ELF-1 (cell line): ENCODE results near the gene CTDNEP1.

Experiments used
- DNase-seq: peaks from one replicate; pipeline ENCODE4 v3.0.0-alpha.2; 2016; ENCODE audit warnings: low read depth, low spot score

CTDNEP1 gene

DNA sequence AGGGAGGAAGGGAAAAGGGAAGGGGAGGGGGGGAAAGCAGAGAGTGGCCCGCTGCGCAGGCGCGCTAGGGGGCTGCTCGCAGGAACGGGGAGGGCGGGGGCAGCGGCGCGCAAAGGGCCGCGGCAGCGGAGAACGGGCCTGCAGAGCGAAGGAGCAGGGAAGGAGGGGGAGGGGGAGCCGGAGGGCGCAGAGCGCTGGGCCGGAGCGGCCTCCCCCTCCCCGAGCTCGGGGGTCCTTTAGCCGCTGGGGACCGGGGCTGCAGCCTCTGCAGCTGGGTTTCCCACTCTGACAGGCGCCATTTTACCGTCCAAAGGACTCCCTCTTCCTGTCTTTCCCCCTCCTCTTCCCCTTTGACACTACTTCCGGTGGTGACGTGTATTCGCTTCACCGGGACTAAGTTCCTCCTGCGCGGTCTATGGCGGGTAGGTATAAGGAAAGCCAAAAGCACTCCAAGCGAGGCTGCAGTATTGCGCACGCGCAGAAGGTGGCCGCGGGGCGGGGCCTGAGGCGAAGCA is at the start of gene CTDNEP1:
Gene CTDNEP1 (minus strand): TSS at position 74 of the 515 bp plus-strand sequence. CDS start 438 bp downstream, outside the sequence.
- no peak for DNase-seq

DNA sequence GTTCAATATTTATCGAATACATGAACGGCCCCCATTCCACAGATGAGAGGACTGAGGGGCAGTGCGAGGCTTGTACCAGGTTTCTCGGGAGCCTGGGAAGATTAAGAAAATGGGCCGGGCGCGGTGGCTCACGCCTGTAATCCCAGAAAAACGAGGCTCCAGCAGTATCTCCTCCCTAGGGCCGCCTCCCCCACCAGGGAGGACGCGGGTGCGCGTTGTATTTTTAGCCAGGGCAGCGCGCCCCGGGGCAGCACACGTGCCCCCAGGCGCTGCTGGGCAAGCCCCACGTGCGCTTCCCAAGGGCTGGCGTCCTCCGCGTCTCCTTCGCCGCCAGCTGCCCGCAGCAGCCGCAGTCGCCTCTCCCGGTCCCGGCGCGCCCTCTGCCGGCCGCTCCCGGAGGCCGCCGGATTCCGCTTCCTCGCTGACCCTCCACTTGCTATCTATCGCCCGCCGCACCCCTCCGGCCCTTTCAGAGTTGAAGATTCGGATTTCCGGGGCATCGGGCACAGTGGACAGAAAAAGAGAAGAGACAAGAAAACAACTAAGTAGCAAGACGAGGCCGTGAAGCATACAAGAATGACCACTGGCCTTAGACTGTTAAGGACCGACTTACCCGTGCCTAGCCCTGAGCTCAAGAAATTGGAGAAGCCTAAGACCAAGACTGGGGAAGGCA is 44.8 kb upstream of the CTDNEP1 start:
- DNase-seq: peak; percentile 97

DNA sequence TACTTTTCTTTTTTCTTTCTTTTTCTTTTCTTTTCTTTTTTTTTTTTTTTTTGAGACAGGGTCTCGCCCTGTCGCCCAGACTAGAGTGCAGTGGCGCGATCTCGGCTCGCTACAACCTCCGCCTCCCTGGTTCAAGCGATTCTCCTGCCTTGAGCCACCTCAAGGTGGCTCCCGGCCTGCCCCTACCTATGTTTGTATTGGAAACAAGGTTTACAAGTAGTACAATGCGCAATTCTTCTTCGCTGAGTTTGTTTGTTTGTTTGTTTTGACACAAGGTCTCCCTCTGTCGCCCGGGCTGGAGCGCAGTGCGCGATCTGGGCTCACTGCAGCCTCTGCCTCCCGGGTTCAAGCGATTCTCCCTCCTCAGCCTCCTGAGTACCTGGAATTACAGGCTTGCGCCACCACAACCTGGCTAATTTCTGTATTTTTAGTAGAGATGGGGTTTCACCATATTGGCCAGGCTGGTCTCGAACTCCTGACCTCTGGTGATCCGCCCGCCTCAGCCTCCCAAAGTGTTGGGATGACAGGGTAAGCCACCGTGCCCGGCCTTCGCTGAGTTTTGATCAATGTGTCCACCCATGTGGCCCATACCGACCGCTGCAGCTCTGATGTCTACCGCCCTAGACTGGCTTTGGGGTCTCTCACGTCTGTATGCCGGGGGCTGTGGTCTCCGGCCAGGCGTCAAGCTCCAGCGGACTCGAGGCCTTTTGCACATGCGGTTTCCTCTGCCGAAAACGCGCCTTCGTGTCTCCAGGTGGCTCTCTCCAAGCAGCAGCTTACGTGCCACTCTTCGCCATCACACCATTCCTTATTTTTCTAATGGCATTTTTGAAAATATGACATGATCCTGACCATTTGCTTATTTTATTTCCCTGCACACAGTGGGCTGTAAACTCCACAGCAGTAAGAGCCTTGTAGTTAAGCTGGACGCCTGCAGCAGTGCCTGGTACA is 44.0 kb upstream of the CTDNEP1 start:
- peak; percentile 58 for DNase-seq

DNA sequence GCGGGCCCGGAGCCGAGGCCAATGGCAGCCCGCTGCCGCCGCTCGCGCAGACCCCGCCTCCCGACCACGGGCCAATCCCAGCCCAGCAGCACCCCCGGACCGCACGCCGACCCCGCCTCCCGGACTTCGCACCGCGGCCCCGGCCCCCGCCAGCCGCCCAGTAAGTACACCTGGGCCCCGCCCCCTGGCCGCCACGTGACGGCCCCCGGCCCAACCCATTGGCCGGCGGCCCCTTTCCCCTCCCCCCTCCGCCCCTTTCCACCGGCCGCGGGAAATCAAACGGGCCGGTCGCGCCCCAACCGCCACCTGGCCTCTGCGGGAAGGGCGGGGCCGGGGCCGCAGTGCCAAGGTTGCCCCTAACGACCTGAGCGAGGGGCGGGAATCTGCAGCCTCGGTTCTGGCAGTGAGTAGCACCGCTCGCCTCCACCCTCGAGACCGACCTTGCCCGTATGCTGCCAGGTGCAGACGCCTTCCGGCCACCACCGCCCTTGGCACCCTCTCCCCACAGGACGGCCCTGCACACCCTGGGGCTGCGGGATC is 43.1 kb upstream of the CTDNEP1 start, which contains the start of gene YBX2:
Gene YBX2 (minus strand): TSS at position 26 of the 540 bp plus-strand sequence. CDS start 139 bp downstream, outside the sequence.
- peak; percentile 85 for DNase-seq

DNA sequence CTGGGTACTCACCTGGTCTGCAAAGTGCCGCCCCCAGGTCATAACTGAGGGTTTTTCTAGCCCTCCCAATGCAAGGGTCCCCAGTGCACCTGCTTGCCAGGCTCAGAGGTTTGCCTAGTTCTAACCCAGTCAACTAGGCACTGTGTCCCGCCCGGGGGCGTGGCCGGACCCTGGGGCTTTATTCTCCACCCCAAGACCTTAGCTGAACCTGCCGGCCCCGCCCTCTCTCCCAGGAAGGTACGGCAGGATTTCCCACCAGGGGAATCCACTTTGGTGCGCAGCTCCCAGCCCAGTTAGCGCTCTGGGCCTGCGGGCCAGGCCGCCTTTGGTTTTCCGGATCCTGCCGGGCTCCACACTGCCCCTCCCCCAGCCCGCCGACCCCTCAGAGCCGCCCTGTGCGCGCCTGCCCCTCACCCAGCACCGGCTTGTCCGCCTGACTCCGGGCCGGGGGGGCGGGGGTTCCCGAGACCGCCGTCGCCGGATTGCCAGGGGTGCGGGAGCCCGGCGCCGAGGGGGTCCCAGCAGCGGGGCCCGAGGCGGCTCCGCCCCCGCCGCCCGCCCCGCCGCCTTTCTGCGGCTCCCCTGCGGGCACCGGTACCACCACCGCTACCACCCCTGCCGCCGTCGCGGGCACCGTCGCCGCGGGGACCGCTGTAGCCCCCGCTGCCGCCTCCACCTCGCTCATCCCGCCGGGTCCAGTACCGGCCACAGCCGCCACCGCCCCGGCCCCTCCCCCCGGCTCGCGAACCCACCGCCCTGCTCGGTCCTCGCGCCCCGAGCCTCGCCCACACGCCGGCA is 42.5 kb upstream of the CTDNEP1 start:
- DNase-seq: peak; percentile 79

DNA sequence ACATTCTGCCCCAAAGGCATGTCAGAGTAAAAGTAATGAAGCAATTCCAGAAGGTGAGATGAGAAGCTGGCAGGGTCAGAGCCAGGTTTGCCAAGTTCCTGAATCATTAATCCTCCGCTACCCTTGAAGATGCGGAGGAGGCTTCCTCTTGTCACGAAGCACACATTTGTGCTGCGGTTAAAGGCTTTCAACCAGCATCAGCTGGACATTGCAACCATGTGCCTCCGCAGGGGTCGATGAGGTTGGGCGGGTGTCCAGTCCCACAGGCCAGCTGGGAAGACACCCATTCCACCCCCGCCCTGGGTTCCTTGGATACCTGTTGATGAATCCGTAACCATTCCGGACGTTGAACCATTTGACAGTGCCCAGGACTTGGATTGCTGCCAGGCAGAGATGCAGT is 41.6 kb upstream of the CTDNEP1 start:
- no peak for DNase-seq

GRCh38 chr17:7292729-7293128 is 41.2 kb upstream of the CTDNEP1 start:
- no peak for DNase-seq

DNA sequence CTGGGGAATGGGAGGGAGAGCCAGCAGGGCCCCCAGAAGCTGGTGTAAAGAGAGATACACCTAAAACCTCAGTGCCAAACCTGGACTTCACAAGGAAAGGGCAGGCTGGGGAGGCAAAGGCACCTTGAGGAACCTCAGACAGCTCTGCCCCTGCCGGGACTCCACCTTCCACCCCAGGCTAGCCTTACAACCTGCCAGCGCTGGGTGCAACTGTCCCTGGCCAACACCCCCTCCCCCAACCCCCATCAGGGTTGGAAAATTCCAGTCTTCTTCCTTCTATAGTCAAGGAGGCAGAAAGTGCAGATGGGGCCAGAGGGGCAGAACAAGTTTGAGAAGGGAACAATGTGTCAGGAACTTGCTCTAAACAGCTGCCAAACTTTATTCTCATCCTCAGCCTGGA is 40.7 kb upstream of the CTDNEP1 start:
- DNase-seq: no peak

DNA sequence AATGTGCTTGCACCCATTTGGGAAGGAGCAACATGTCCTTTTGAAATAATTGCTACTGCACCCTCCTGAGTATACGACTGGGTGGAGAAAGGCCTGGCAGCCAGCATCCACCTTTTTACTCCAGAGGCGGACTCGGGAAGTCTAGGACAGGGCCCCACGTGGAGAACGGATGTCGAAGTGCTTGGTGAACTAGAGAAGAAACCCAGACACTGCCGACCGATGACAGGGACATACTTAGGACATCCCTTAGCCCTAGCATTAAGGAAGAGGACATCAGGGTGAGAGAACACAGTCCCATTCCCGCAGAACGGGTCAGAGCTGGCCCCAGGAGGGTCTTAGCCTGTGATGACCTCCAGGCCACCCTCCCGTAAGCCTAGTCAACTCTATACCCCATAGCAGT is 39.2 kb upstream of the CTDNEP1 start:
- no peak for DNase-seq

- DNase-seq: no peak
Measured at GRCh38 chr17:7290166-7290565, 38.6 kb upstream of the CTDNEP1 start.

- no peak for DNase-seq
Measured at GRCh38 chr17:7289256-7290032, 37.9 kb upstream of the CTDNEP1 start.

- DNase-seq: no peak
Measured at GRCh38 chr17:7285679-7286078, 34.1 kb upstream of the CTDNEP1 start.

- no peak for DNase-seq
Measured at GRCh38 chr17:7284911-7285310, 33.4 kb upstream of the CTDNEP1 start.

GRCh38 chr17:7283471-7284216 is 32.1 kb upstream of the CTDNEP1 start:
- no peak for DNase-seq

DNA sequence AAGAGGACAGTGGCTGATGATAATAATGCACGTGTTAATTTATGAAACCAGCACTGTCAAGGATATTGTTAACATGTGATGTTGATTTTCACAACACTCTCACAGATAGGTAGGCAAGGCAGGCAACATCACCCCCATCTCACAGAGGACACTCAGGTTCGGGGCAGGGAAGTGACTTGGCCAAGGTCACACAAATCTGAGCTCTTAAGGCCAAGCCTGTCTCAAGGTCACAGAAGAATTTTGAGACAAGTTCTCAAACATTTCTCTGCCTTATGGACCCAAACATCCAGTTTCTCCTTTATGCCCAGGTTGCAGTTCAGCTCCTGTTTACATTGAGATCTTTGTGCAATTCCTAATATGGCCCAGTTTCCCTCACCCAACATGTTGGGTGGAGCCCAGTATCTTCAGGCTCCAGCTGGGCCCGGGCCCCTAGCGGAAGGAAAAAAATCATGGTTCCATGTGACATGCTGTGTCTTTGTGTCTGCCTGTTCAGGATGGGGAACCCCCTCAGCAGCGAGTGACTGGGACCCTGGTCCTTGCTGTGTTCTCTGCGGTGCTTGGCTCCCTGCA is 31.3 kb upstream of the CTDNEP1 start:
- no peak for DNase-seq

DNA sequence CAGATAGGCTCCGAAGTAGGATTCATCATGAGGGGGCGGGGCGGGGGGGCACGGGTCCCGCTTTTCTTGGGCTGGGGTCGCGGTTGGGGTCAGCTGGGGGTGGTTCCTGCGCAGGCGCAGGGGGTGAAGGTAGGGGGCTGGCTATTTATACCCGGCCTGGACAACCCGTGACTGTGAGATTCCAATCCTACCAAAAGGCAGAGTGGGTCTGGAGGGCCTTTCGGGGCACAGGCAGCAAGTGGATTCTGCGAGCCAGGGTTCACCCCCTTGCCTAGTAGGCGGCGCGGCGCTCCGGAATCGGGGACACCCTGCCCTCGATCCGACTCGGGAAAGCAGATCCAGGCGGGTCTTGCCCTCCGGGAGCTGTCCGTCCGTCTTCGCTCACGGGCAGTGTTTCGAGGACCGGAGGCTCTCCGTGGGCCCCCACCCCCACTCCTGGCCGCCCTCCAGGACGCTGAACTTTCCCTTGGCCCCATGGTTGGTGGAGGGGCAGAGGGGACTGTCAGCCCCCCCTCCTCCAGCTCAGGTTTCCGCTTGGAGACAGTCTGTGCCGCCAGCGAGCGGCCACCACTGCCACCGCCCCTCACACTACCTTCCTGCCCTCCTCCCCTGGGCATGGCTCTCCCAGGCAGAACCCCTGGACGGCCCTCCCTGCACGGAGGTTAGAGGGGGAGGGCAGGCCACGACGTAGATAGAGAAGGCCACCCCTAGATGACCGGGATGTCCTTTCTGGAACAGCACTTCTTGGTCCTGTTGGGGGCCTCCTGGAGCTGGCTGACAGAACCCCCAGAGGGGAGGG is 30.6 kb upstream of the CTDNEP1 start:
- peak; percentile 30 for DNase-seq

DNA sequence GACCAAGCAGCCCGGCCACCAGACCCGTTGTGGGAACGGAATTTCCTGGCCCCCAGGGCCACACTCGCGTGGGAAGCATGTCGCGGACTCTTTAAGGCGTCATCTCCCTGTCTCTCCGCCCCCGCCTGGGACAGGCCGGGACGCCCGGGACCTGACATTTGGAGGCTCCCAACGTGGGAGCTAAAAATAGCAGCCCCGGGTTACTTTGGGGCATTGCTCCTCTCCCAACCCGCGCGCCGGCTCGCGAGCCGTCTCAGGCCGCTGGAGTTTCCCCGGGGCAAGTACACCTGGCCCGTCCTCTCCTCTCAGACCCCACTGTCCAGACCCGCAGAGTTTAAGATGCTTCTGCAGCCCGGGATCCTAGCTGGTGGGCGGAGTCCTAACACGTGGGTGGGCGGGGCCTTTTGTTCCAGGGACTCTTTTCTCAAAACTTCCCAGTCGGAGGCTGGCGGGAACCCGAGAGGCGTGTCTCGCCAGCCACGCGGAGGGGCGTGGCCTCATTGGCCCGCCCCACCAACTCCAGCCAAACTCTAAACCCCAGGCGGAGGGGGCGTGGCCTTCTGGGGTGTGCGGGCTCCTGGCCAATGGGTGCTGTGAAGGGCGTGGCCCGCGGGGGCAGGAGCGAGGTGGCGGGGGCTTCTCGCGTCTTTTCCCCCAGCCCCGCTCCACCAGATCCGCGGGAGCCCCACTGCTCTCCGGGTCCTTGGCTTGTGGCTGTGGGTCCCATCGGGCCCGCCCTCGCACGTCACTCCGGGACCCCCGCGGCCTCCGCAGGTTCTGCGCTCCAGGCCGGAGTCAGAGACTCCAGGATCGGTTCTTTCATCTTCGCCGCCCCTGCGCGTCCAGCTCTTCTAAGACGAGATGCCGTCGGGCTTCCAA is 29.8 kb upstream of the CTDNEP1 start, which contains the start of gene SLC2A4:
Gene SLC2A4 (plus strand): TSS at position 645 of the 879 bp plus-strand sequence. CDS start 217 bp downstream, at position 862.
- DNase-seq: peak; percentile 100
